Measurements from ENCODE around the gene CREM. TPM values are rescaled to one million over a fixed set of nuclear protein-coding genes. Genes with fewer than 3 reads are reported as not detected.

Gene CREM
- polyA plus RNA-seq, 1 of the 3 experiments (the other 2 are of a cell fraction), result 41.4 TPM

DNA sequence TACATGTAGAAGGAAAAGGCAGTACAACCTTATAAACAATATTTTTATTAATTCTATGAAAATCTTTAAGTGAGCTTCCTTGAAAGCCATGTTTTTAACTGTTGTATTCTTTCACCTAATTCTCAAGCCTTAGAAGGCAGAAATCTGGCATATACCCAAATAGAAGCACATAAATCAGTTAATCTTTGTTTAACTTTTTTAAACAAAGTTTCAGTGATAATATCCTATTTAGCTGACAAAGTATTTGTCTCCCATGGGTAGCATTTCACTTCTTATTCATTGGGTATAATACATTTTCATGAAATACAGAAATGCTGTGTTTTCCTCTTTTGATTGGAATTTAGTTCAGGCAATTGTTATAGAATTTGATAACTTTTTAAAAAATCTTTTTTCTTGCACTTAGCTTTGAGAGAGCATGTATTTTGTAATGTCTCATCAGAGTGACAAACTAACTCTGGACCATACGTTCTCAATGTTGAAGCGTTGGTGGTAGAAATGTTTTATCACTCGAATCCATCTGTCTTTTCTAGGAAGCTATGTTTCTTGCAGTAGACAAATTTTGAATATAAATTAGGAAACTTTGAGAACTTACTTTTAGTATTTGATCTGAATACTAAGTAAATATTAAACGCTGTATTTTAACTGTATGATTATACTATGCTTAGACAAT lies 78.1 kb downstream of the CREM start:
- CTCF ChIA-PET, result interaction anchor here (0.6 to 7.1 kb wide), 6 partner anchors 9 to 1810 kb away, joined by 3 to 50 read pairs (median 6); no protein-coding TSS in a partner anchor
- H2AFZ ChIP-seq (ENCODE audit: low read depth), result no peak overlapping the region
- no peaks in the 10 kb centered on the region for H3K9me2 ChIP-seq
- H3K4me1 ChIP-seq (ENCODE audit: control insufficient read depth in 1 of 2, insufficient read depth in 2 of 2, low read depth in 1 of 2, low read length in 1 of 2), result no peaks in the 10 kb centered on the region; a peak in 1 of 4 replicates
- H3K36me3 ChIP-seq (replicated peaks in 1 of 2; ENCODE audit: control insufficient read depth in 1 of 2, insufficient read depth in 2 of 2, low read length in 1 of 2), result no peaks in the 10 kb centered on the region
- DNase-seq, result no peak
- no peak overlapping the region for H3K9ac ChIP-seq
- H3K9me3 ChIP-seq, result no peaks in the 10 kb centered on the region
- no peak overlapping the region for H3K27ac ChIP-seq (ENCODE audit: low read depth in 2 of 2, low read length in 1 of 2)
- H3K4me2 ChIP-seq, result no peak overlapping the region
- POLR2A ChIA-PET, result interaction anchor here (1.2 kb wide), 1 partner anchor 79 kb away, joined by 4 read pairs; no protein-coding TSS in a partner anchor
- peaks cover 3% of the 10 kb centered on the region; the same call in 1 of the 2 replicates for H3K79me2 ChIP-seq (ENCODE audit: insufficient read depth)
- no peaks in the 10 kb centered on the region for H3F3A ChIP-seq (replicated peaks; ENCODE audit: insufficient read depth)
- H3K4me3 ChIP-seq (ENCODE audit: low read depth in 2 of 2, low read length in 1 of 2), result no peak overlapping the region
- TF ChIP-seq POLR2AphosphoS5 (IDR thresholded peaks at IDR 0.05; ENCODE audit: low read depth, low read length), result no peak
- 93% methylated on average over 4 of the region's 4 CpGs for WGBS (ENCODE audit: low lambda C conversion rate)
- no peaks in the 10 kb centered on the region for H3K27me3 ChIP-seq (ENCODE audit: insufficient read depth)
- no peaks in the 10 kb centered on the region for H4K20me1 ChIP-seq (ENCODE audit: insufficient read depth)

DNA sequence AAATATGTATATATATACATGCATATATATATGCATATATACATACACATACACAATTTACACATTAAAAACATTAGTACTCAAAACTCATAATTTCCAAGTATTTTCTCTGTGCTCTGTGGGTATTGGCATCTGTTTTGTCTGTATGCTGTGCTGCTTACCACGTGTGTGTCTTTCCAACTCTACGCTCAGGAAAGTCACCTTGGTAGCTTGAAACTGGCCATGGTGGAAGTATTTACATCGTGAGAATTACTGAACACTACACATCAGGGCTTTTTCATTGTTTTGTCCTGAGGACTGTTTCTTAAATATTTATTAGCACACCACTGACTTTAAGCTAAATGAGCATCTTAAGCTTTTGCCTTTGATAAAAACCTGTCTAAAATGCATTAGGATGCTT lies 79.6 kb downstream of the CREM start:
- WGBS (ENCODE audit: low lambda C conversion rate), result 96% methylated on average over 3 of the region's 3 CpGs
- POLR2A ChIA-PET, result interaction anchor here (1.2 kb wide), 1 partner anchor 80 kb away, joined by 4 read pairs; no protein-coding TSS in a partner anchor
- no peak for DNase-seq
- Histone ChIP-seq H3K4me2 (no peak overlapping the region), H3K9me3 (no peaks in the 10 kb centered on the region), H3K4me3 (ENCODE audit: low read depth in 2 of 2, low read length in 1 of 2) (no peak overlapping the region), H3K9ac (no peak overlapping the region), H3K36me3 (replicated peaks in 1 of 2; ENCODE audit: control insufficient read depth in 1 of 2, insufficient read depth in 2 of 2, low read length in 1 of 2) (no peaks in the 10 kb centered on the region), H3K27me3 (ENCODE audit: insufficient read depth) (no peaks in the 10 kb centered on the region), H2AFZ (ENCODE audit: low read depth) (no peak overlapping the region), H3K4me1 (ENCODE audit: control insufficient read depth in 1 of 2, insufficient read depth in 2 of 2, low read depth in 1 of 2, low read length in 1 of 2) (no peaks in the 10 kb centered on the region; a peak in 1 of 4 replicates), H3K27ac (ENCODE audit: low read depth in 2 of 2, low read length in 1 of 2) (no peak overlapping the region), H4K20me1 (ENCODE audit: insufficient read depth) (no peaks in the 10 kb centered on the region), H3K9me2 (no peaks in the 10 kb centered on the region), H3K79me2 (ENCODE audit: insufficient read depth) (peaks cover 3% of the 10 kb centered on the region; the same call in 1 of the 2 replicates), H3F3A (replicated peaks; ENCODE audit: insufficient read depth) (no peaks in the 10 kb centered on the region)
- CTCF ChIA-PET, result interaction anchor here (1.2 to 7.1 kb wide), 4 partner anchors 10 to 86 kb away, joined by 3 to 50 read pairs (median 11); no protein-coding TSS in a partner anchor
- TF ChIP-seq JUND (IDR thresholded peaks at IDR 0.05) (no peak), EZH2phosphoT487 (IDR thresholded peaks at IDR 0.05; ENCODE audit: borderline replicate concordance, low read depth) (no peak), SMC3 (IDR thresholded peaks at IDR 0.05; ENCODE audit: low read depth, low read length) (no peak), RAD21 (IDR thresholded peaks at IDR 0.05; ENCODE audit: low read length) (no peak), RXRA (IDR thresholded peaks at IDR 0.05; ENCODE audit: borderline replicate concordance, low read depth) (no peak), RFX5 (IDR thresholded peaks at IDR 0.05; ENCODE audit: low read length) (no peak), ELF1 (IDR thresholded peaks at IDR 0.05) (no peak), MXI1 (IDR thresholded peaks at IDR 0.05; ENCODE audit: low read depth, low read length) (no peak), TAF1 (IDR thresholded peaks at IDR 0.05; ENCODE audit: borderline replicate concordance, low read depth, low read length) (no peak), CHD2 (IDR thresholded peaks at IDR 0.05; ENCODE audit: low read length, partially characterized antibody) (no peak), GABPA (IDR thresholded peaks at IDR 0.05; ENCODE audit: low read depth) (no peak), TEAD4 (IDR thresholded peaks at IDR 0.05; ENCODE audit: borderline replicate concordance, insufficient read depth) (no peak)
- TF ChIP-seq, protein P1, sequence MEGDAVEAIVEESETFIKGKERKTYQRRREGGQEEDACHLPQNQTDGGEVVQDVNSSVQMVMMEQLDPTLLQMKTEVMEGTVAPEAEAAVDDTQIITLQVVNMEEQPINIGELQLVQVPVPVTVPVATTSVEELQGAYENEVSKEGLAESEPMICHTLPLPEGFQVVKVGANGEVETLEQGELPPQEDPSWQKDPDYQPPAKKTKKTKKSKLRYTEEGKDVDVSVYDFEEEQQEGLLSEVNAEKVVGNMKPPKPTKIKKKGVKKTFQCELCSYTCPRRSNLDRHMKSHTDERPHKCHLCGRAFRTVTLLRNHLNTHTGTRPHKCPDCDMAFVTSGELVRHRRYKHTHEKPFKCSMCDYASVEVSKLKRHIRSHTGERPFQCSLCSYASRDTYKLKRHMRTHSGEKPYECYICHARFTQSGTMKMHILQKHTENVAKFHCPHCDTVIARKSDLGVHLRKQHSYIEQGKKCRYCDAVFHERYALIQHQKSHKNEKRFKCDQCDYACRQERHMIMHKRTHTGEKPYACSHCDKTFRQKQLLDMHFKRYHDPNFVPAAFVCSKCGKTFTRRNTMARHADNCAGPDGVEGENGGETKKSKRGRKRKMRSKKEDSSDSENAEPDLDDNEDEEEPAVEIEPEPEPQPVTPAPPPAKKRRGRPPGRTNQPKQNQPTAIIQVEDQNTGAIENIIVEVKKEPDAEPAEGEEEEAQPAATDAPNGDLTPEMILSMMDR (IDR thresholded peaks at IDR 0.05), result no peak
- TF ChIP-seq, protein P2, sequence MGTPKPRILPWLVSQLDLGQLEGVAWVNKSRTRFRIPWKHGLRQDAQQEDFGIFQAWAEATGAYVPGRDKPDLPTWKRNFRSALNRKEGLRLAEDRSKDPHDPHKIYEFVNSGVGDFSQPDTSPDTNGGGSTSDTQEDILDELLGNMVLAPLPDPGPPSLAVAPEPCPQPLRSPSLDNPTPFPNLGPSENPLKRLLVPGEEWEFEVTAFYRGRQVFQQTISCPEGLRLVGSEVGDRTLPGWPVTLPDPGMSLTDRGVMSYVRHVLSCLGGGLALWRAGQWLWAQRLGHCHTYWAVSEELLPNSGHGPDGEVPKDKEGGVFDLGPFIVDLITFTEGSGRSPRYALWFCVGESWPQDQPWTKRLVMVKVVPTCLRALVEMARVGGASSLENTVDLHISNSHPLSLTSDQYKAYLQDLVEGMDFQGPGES (IDR thresholded peaks at IDR 0.05; ENCODE audit: low read depth, low read length), result no peak
- TF ChIP-seq, protein P3, sequence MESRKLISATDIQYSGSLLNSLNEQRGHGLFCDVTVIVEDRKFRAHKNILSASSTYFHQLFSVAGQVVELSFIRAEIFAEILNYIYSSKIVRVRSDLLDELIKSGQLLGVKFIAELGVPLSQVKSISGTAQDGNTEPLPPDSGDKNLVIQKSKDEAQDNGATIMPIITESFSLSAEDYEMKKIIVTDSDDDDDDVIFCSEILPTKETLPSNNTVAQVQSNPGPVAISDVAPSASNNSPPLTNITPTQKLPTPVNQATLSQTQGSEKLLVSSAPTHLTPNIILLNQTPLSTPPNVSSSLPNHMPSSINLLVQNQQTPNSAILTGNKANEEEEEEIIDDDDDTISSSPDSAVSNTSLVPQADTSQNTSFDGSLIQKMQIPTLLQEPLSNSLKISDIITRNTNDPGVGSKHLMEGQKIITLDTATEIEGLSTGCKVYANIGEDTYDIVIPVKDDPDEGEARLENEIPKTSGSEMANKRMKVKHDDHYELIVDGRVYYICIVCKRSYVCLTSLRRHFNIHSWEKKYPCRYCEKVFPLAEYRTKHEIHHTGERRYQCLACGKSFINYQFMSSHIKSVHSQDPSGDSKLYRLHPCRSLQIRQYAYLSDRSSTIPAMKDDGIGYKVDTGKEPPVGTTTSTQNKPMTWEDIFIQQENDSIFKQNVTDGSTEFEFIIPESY (IDR thresholded peaks at IDR 0.05; ENCODE audit: borderline replicate concordance, low read depth), result no peak
- TF ChIP-seq, protein P4, sequence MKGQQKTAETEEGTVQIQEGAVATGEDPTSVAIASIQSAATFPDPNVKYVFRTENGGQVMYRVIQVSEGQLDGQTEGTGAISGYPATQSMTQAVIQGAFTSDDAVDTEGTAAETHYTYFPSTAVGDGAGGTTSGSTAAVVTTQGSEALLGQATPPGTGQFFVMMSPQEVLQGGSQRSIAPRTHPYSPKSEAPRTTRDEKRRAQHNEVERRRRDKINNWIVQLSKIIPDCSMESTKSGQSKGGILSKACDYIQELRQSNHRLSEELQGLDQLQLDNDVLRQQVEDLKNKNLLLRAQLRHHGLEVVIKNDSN (IDR thresholded peaks at IDR 0.05; ENCODE audit: borderline replicate concordance, low read depth), result no peak
- TF ChIP-seq, protein P5, sequence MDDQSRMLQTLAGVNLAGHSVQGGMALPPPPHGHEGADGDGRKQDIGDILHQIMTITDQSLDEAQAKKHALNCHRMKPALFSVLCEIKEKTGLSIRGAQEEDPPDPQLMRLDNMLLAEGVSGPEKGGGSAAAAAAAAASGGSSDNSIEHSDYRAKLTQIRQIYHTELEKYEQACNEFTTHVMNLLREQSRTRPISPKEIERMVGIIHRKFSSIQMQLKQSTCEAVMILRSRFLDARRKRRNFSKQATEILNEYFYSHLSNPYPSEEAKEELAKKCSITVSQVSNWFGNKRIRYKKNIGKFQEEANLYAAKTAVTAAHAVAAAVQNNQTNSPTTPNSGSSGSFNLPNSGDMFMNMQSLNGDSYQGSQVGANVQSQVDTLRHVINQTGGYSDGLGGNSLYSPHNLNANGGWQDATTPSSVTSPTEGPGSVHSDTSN (IDR thresholded peaks at IDR 0.05), result no peak
- TF ChIP-seq, protein P6, sequence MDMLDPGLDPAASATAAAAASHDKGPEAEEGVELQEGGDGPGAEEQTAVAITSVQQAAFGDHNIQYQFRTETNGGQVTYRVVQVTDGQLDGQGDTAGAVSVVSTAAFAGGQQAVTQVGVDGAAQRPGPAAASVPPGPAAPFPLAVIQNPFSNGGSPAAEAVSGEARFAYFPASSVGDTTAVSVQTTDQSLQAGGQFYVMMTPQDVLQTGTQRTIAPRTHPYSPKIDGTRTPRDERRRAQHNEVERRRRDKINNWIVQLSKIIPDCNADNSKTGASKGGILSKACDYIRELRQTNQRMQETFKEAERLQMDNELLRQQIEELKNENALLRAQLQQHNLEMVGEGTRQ (IDR thresholded peaks at IDR 0.05; ENCODE audit: borderline replicate concordance, low read depth, low read length), result no peak
